A549 (cell line): ENCODE results near the gene TRERF1. TPM values are rescaled to one million over a fixed set of nuclear protein-coding genes. Genes with fewer than 3 reads are reported as not detected.

Experiments
- ATAC-seq, 2 experiments: fragments of 200-7000 bp in 1 of 2; fragments of >200 bp in 1 of 2; cut with Nextera tagmentation in 1 of 2; cut with Tn5 transposase in 1 of 2; 3 replicates each; pipeline versions ENCODE4 v1.8.0 to v1.9.1; 2018 to 2020; ENCODE audit warnings: mild to moderate bottlenecking in 1 of 2, moderate library complexity in 1 of 2
- CTCF ChIA-PET: fragments of 300-600 bp; sonication (Branson Sonifier 250); formaldehyde crosslinking; extraction: SDS; loops from one replicate; lab custom pipeline; 2021; ENCODE audit warnings: antibody characterized with exemption, inconsistent platforms; lab: Yijun Ruan, JAX
- POLR2A ChIA-PET: fragments of 350-600 bp; formaldehyde crosslinking; extraction: SDS; loops from one replicate; lab custom pipeline; 2021; ENCODE audit warnings: antibody characterized with exemption, inconsistent platforms; lab: Yijun Ruan, JAX
- DNase-seq, 2 experiments: peaks; one replicate each; pipeline versions ENCODE4 v3.0.0 to v3.0.0-alpha.2; 2011 to 2016; ENCODE audit warnings: low read depth in 1 of 2, low spot score in 1 of 2
- FAIRE-seq: peaks from 2 replicates; lab custom pipeline; 2011; peaks lifted over from hg19 to GRCh38; lab: Jason Lieb, UNC
- H3K27ac ChIP-seq, 2 experiments: fragments of >200 bp; sonication (Bioruptor Twin); formaldehyde crosslinking; 3 replicates each; pipeline ENCODE4 v1.5.1; 2016 to 2017
- H3K4me1 ChIP-seq: fragments of >200 bp; sonication (Bioruptor Twin); formaldehyde crosslinking; 3 replicates; pipeline ENCODE4 v1.6.1; 2016
- H3K4me2 ChIP-seq: fragments of >200 bp; sonication (Bioruptor Twin); formaldehyde crosslinking; 3 replicates; pipeline ENCODE4 v1.6.1; 2016
- H3K4me3 ChIP-seq: fragments of >200 bp; sonication (Bioruptor Twin); formaldehyde crosslinking; 3 replicates; pipeline ENCODE4 v1.5.1; 2016
- H3K9me3 ChIP-seq: fragments of >200 bp; sonication (Bioruptor Twin); formaldehyde crosslinking; 3 replicates; pipeline ENCODE4 v1.6.1; 2016
- CBX2 ChIP-seq: fragments of 200-600 bp; sonication (generic); IDR thresholded peaks from 2 replicates; pipeline ENCODE4 v1.6.1; 2016; ENCODE audit warnings: low read depth, mild to moderate bottlenecking, borderline replicate concordance
- CBX8 ChIP-seq: fragments of 200-600 bp; sonication (generic); IDR thresholded peaks from 2 replicates; pipeline ENCODE4 v1.6.1; 2016
- CHD4 ChIP-seq: fragments of 200-600 bp; sonication (generic); IDR thresholded peaks from 2 replicates; pipeline ENCODE4 v1.6.1; 2016; ENCODE audit warnings: antibody characterized with exemption, mild to moderate bottlenecking, borderline replicate concordance
- EP300 ChIP-seq, 2 experiments: fragments of >200 bp; sonication (Bioruptor Twin); formaldehyde crosslinking; IDR thresholded peaks; 2 replicates in 1 of 2; 3 replicates in 1 of 2; pipeline ENCODE4 v1.6.1; 2016 to 2017
- FOXS1 ChIP-seq: fragments of 250-450 bp; sonication (Bioruptor Pico); IDR thresholded peaks from 2 replicates; pipeline ENCODE4 v1.5.0; 2020; ENCODE audit warnings: mild to moderate bottlenecking, moderate library complexity
- HOXA7 ChIP-seq: fragments of 250-450 bp; sonication (Bioruptor Pico); IDR thresholded peaks from 2 replicates; pipeline ENCODE4 v1.5.0; 2020; ENCODE audit warnings: mild to moderate bottlenecking, moderate library complexity
- HOXB5 ChIP-seq: fragments of 250-450 bp; sonication (Bioruptor Pico); IDR thresholded peaks from 2 replicates; pipeline ENCODE4 v1.5.0; 2020; ENCODE audit warnings: mild to moderate bottlenecking, moderate library complexity
- JUN ChIP-seq, 2 experiments: fragments of >200 bp; sonication (Bioruptor Twin); formaldehyde crosslinking; IDR thresholded peaks; 2 replicates in 1 of 2; 3 replicates in 1 of 2; pipeline ENCODE4 v1.6.1; 2016 to 2017
- KDM1A ChIP-seq: fragments of 200-600 bp; sonication (generic); IDR thresholded peaks from 2 replicates; pipeline ENCODE4 v1.6.1; 2016; ENCODE audit warnings: low read depth, mild to moderate bottlenecking
- KDM5A ChIP-seq: fragments of 200-600 bp; sonication (generic); IDR thresholded peaks from 2 replicates; pipeline ENCODE4 v1.6.1; 2016; ENCODE audit warnings: antibody characterized with exemption, mild to moderate bottlenecking
- NFE2L2 ChIP-seq: fragments of 150-350 bp; conservative IDR thresholded peaks from 2 replicates; pipeline ENCODE4 v1.6.1; 2014; ENCODE audit warnings: low read length
- NR3C1 ChIP-seq: fragments of >200 bp; sonication (Bioruptor Twin); formaldehyde crosslinking; IDR thresholded peaks from 3 replicates; pipeline ENCODE4 v1.6.1; 2017
- PHF8 ChIP-seq: fragments of 200-600 bp; sonication (generic); IDR thresholded peaks from 2 replicates; pipeline ENCODE4 v1.6.1; 2016; ENCODE audit warnings: low read depth, mild to moderate bottlenecking, antibody characterized with exemption, moderate library complexity, borderline replicate concordance
- POLR2A ChIP-seq: IDR thresholded peaks from 2 replicates; pipeline ENCODE4 v1.6.1; 2012; ENCODE audit warnings: mild to moderate bottlenecking, low read length
- RAD21 ChIP-seq, 2 experiments: fragments of >200 bp in 1 of 2; sonication (Bioruptor Twin) in 1 of 2; formaldehyde crosslinking in 1 of 2; IDR thresholded peaks in 1 of 2; conservative IDR thresholded peaks in 1 of 2; 2 replicates in 1 of 2; 3 replicates in 1 of 2; pipeline ENCODE4 v1.6.1; 2012 to 2018; ENCODE audit warnings: inconsistent platforms in 1 of 2
- RNF2 ChIP-seq: fragments of 200-600 bp; sonication (generic); IDR thresholded peaks from 2 replicates; pipeline ENCODE4 v1.6.1; 2016; ENCODE audit warnings: low read depth, mild to moderate bottlenecking, antibody characterized with exemption, moderate library complexity, borderline replicate concordance
- TFCP2L1 ChIP-seq: fragments of 250-450 bp; sonication (Bioruptor Pico); IDR thresholded peaks from 2 replicates; pipeline ENCODE4 v1.5.0; 2021; ENCODE audit warnings: mild to moderate bottlenecking
- ZC3H11A ChIP-seq: fragments of 450-650 bp; IDR thresholded peaks from 2 replicates; pipeline ENCODE4 v1.6.1; 2014; ENCODE audit warnings: antibody characterized with exemption, mild to moderate bottlenecking
- ZNF302 ChIP-seq: fragments of 250-450 bp; sonication (Bioruptor Pico); IDR thresholded peaks from 2 replicates; pipeline ENCODE4 v1.9.0; 2021; ENCODE audit warnings: inconsistent platforms, mild to moderate bottlenecking, moderate library complexity
- ZSCAN20 ChIP-seq: fragments of 250-450 bp; sonication (Bioruptor Pico); IDR thresholded peaks from 2 replicates; pipeline ENCODE4 v1.8.0; 2022; ENCODE audit warnings: mild to moderate bottlenecking, moderate library complexity
- WGBS: methylation state at CpG from one replicate; pipeline ENCODE4 v1.1.6; 2017; ENCODE audit errors: missing lambda C conversion rate; 5-methylcytosine and 5-hydroxymethylcytosine counted together
- polyA plus RNA-seq, 4 experiments: library from polyadenylated mRNA; depleted of rRNA in 3 of 4; stranded (reverse); fragments of >200 nt; fragmentation: RNase III in 1 of 4; extraction: RNeasy Plus Mini Kit Qiagen cat#74134 plus additional on column Dnase treatment in 1 of 4; gene quantifications; 2 replicates in 3 of 4; 3 replicates in 1 of 4; pipeline ENCODE4 v1.2.3, GENCODE V29; 2011 to 2017
- TF ChIP-seq, protein P1 (sequence below): fragments of 250-450 bp; sonication (Bioruptor Pico); IDR thresholded peaks from 2 replicates; pipeline ENCODE4 v1.5.0; 2020; ENCODE audit warnings: low read depth, mild to moderate bottlenecking, moderate library complexity
- TF ChIP-seq, protein P2 (sequence below): IDR thresholded peaks from 2 replicates; pipeline ENCODE4 v1.6.1; 2012
- TF ChIP-seq, protein P3 (sequence below): IDR thresholded peaks from 2 replicates; pipeline ENCODE4 v1.6.1; 2012; ENCODE audit warnings: low read depth, borderline replicate concordance
- TF ChIP-seq, protein P4 (sequence below): IDR thresholded peaks from 2 replicates; pipeline ENCODE4 v1.6.1; 2012

The TRERF1 gene
- polyA plus RNA-seq, 2 of the 4 experiments (the other 2 are of a cell fraction), result 2.4 to 3.5 TPM

DNA sequence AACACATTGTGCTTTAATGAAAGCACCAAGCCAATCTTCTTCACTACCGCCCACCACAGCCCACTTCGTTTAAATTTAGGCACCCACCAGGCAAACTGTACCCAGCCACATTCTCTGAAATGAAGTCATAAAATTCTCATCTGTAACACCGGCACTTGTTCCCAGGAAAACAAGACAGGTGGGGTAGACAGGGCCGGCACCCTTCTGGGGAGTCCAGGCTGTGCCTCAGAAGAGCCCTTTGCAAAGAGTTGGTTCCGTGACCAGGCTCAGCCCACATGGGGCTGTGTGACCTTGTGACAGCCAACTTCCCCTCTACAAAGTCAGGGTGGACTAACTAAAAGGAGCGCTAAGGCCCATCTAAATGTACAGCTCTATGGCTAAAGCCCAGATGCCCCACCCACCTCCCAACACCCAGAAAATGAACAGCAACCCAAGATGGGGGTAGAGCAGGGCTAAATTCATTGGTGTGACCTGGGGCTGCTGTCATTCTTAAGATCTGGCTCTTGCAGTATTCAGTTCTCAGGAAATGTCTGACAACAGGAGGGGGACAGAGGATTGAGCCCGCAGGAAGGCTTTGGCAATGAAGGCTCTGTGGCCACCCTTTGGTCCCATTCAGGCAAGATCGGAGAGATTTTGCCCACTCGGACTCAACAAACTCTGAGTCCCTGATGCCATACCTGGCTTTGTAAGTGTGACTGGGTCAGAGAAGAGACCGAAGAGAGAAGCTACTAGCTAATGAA lies 56.7 kb downstream of the TRERF1 start:
- no peak for ATAC-seq

DNA sequence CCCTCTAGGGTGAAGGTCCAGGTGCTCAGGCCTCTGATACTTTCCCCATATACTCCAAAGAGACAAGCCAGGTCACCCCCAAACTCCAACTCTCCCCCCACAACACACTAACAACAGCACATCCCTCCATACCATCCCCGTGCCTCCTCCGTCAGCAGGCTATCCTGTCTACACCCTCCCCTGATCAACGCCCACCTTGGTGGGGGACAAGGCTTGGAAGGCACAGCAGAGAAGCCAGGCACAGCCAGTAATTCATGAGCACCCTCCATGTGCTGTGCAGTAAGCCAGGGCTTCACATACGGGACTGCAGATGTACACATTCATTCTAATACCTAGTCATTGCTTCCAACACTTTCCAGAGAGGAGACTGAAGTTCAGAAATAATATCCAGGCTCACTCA lies 57.6 kb downstream of the TRERF1 start:
- CTCF ChIA-PET, result interaction anchor here (1.4 kb wide), 1 partner anchor 133 kb away, joined by 3 read pairs; no protein-coding TSS in a partner anchor
- no peak overlapping the region for H3K4me2 ChIP-seq
- H3K4me3 ChIP-seq, result no peak overlapping the region
- TF ChIP-seq CBX8 (no peak), KDM5A (no peak), CBX2 (no peak), EP300 (IDR thresholded peaks at IDR 0.05) (no peak), RNF2 (no peak), RAD21 (conservative IDR thresholded peaks at IDR 0.05 in 1 of 2, IDR thresholded peaks at IDR 0.05 in 1 of 2) (no peak)
- TF ChIP-seq, protein P1, sequence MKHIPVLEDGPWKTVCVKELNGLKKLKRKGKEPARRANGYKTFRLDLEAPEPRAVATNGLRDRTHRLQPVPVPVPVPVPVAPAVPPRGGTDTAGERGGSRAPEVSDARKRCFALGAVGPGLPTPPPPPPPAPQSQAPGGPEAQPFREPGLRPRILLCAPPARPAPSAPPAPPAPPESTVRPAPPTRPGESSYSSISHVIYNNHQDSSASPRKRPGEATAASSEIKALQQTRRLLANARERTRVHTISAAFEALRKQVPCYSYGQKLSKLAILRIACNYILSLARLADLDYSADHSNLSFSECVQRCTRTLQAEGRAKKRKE (CRISPR knock-in tag), result no peak
- TF ChIP-seq, protein P2, sequence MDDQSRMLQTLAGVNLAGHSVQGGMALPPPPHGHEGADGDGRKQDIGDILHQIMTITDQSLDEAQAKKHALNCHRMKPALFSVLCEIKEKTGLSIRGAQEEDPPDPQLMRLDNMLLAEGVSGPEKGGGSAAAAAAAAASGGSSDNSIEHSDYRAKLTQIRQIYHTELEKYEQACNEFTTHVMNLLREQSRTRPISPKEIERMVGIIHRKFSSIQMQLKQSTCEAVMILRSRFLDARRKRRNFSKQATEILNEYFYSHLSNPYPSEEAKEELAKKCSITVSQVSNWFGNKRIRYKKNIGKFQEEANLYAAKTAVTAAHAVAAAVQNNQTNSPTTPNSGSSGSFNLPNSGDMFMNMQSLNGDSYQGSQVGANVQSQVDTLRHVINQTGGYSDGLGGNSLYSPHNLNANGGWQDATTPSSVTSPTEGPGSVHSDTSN, result no peak
- TF ChIP-seq, protein P3, sequence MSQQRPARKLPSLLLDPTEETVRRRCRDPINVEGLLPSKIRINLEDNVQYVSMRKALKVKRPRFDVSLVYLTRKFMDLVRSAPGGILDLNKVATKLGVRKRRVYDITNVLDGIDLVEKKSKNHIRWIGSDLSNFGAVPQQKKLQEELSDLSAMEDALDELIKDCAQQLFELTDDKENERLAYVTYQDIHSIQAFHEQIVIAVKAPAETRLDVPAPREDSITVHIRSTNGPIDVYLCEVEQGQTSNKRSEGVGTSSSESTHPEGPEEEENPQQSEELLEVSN, result no peak
- TF ChIP-seq, protein P4, sequence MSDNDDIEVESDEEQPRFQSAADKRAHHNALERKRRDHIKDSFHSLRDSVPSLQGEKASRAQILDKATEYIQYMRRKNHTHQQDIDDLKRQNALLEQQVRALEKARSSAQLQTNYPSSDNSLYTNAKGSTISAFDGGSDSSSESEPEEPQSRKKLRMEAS, result no peak
- TF ChIP-seq, all 56 proteins: peak for 0
- POLR2A ChIA-PET, result no interaction called here
- DNase-seq, result no peak
- FAIRE-seq, result no peak
- Histone ChIP-seq H3K4me1 (0 out of 3 replicates have a peak, but pooled peaks cover 7% of the 10 kb centered on the region), H3K9me3 (no peaks in the 10 kb centered on the region), H3K27ac (no peak overlapping the region)
- ATAC-seq, result no peak
- WGBS, result 82% methylated on average over 4 of the region's 4 CpGs

More for the DNA sequence above, 56.7 kb downstream of the TRERF1 start:
- TF ChIP-seq CHD4 (no peak), ZC3H11A (no peak), TFCP2L1 (CRISPR knock-in tag) (no peak), HOXB5 (CRISPR knock-in tag) (no peak), JUN (IDR thresholded peaks at IDR 0.05) (no peak), POLR2A (no peak), ZSCAN20 (CRISPR knock-in tag) (no peak), KDM1A (no peak), FOXS1 (CRISPR knock-in tag) (no peak), ZNF302 (no peak), PHF8 (no peak), NFE2L2 (no peak), NR3C1 (no peak), HOXA7 (CRISPR knock-in tag) (no peak), RAD21 (conservative IDR thresholded peaks at IDR 0.05 in 1 of 2, IDR thresholded peaks at IDR 0.05 in 1 of 2) (no peak)
- TF ChIP-seq, protein P4, result no peak
- TF ChIP-seq, protein P3, result no peak
- 95% methylated on average over 10 of the region's 10 CpGs for WGBS
- Histone ChIP-seq H3K27ac (no peak overlapping the region), H3K4me1 (0 out of 3 replicates have a peak, but pooled peaks cover 7% of the 10 kb centered on the region), H3K4me3 (no peak overlapping the region), H3K9me3 (no peaks in the 10 kb centered on the region), H3K4me2 (no peak overlapping the region)
- FAIRE-seq (no peak), DNase-seq (no peak)
- ChIA-PET CTCF (interaction anchor here (0.9 to 1.4 kb wide), 2 partner anchors 69 to 134 kb away, joined by 3 read pairs; no protein-coding TSS in a partner anchor), POLR2A (no interaction called here)
